Measurements from ENCODE around the gene ERCC6L2. TPM values are rescaled to one million over a fixed set of nuclear protein-coding genes. Genes with fewer than 3 reads are reported as not detected.

Gene ERCC6L2
- total and polyA plus RNA-seq, 2 of the 8 experiments (the other 6 are each of a cell fraction or from before 2014, with no cell fraction given): 9.8 to 50.0 TPM

DNA sequence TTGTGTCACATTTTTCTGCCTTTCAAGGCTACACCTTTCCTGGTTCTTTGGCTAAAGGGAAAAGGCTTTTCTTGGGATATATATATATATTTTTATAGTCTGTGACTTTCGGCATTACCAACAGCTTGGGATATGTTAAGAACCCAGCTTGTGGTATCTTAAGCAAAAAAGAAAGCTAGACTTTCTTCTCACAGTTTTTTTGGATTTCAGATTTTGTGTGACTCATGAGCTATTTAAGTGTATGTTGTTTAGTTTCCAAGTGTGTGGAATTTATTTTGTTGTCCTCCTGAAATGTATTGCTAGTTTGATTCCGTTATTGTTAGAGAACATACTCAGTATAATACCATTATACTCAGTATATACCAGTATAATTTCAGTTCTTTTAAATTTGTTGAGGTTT is 64.8 kb downstream of the ERCC6L2 start:
- no peak overlapping the region for H3K4ac ChIP-seq (replicated peaks; ENCODE audit: insufficient read length, low read depth, low read length)
- no peak overlapping the region for H3K27ac ChIP-seq (ENCODE audit: low read depth, low read length)
- no peaks in the 10 kb centered on the region for H3K23me2 ChIP-seq (ENCODE audit: low read depth, low read length)
- H3K4me1 ChIP-seq (replicated peaks in 1 of 4; ENCODE audit: control insufficient read depth in 3 of 4, insufficient read depth in 4 of 4, low read length in 3 of 4): peaks cover 0 to 2% (median 0%) of the 10 kb centered on the region in 4 experiments; a peak in 2 of 7 replicates
- H2BK15ac ChIP-seq (ENCODE audit: low read length): no peak overlapping the region
- no peak overlapping the region for H2AK5ac ChIP-seq (ENCODE audit: low read depth, low read length)
- H3K79me2 ChIP-seq (ENCODE audit: control insufficient read depth in 1 of 2, insufficient read depth in 2 of 2, low read length in 2 of 2): peaks cover 0 to 9% of the 10 kb centered on the region in 2 experiments; a peak in 1 of 4 replicates
- no peak overlapping the region for H4K8ac ChIP-seq (ENCODE audit: extremely low read depth, insufficient read depth, low read length)
- no peak overlapping the region for H2AFZ ChIP-seq (ENCODE audit: low read length)
- H3K4me3 ChIP-seq (ENCODE audit: extremely low read depth in 1 of 4, insufficient read depth in 2 of 4, low read depth in 3 of 4, low read length in 4 of 4): no peak overlapping the region
- H3K9ac ChIP-seq (replicated peaks in 1 of 4; ENCODE audit: extremely low read depth in 1 of 4, low read depth in 3 of 4, low read length in 3 of 4): no peak overlapping the region
- DNase-seq (ENCODE audit: low read depth in 1 of 2, low spot score in 2 of 2) (no peak), FAIRE-seq (no peak)
- ChIA-PET CTCF (ENCODE audit: partially characterized antibody) (interaction anchor here (0.9 kb wide), 1 partner anchor 65 kb away, joined by 3 read pairs; the partner anchor contains the start of gene ERCC6L2), POLR2A (ENCODE audit: partially characterized antibody) (no interaction called here)
- H3K27me3 ChIP-seq (replicated peaks in 1 of 4; ENCODE audit: control insufficient read depth in 3 of 4, extremely low read depth in 1 of 4, insufficient read depth in 3 of 4, low read length in 3 of 4): no peaks in the 10 kb centered on the region
- peaks cover 4% of the 10 kb centered on the region for H3K79me1 ChIP-seq (ENCODE audit: low read depth, low read length)
- no peak overlapping the region for H4K91ac ChIP-seq (replicated peaks; ENCODE audit: insufficient read length, low read length)
- no peaks in the 10 kb centered on the region for H3K9me3 ChIP-seq (ENCODE audit: insufficient read depth in 2 of 2, low read depth in 1 of 2, low read length in 1 of 2)
- H4K5ac ChIP-seq (ENCODE audit: insufficient read length, low read depth, low read length): no peak overlapping the region
- 94% methylated on average over 2 of the region's 2 CpGs; no CpG with 5 or more reads in 1 of the 2 experiments for WGBS, 2 experiments (ENCODE audit: extremely low coverage in 1 of 2, insufficient coverage in 1 of 2, insufficient read length in 1 of 2, insufficient replicate concordance in 2 of 2, low coverage in 1 of 2, low lambda C conversion rate in 2 of 2, missing lambda C conversion rate in 1 of 2)
- no peak overlapping the region for H3K4me2 ChIP-seq (ENCODE audit: insufficient read depth in 1 of 2, low read depth in 2 of 2, low read length in 2 of 2)
- H4K20me1 ChIP-seq (replicated peaks in 1 of 2; ENCODE audit: control insufficient read depth in 1 of 2, insufficient read depth in 2 of 2, low read length in 2 of 2): no peaks in the 10 kb centered on the region
- no peak overlapping the region for H3K18ac ChIP-seq (ENCODE audit: extremely low read depth, low read length)
- H2BK20ac ChIP-seq (ENCODE audit: low read length): no peak overlapping the region
- H3K23ac ChIP-seq (ENCODE audit: insufficient read length): no peak overlapping the region
- H2BK5ac ChIP-seq (ENCODE audit: low read depth, low read length): no peak overlapping the region
- no peak overlapping the region for H3K14ac ChIP-seq (ENCODE audit: insufficient read length)
- H2BK120ac ChIP-seq (replicated peaks; ENCODE audit: low read depth, low read length): no peak overlapping the region
- no peak overlapping the region for H3K56ac ChIP-seq (replicated peaks; ENCODE audit: insufficient read length, low read depth, low read length)
- H2BK12ac ChIP-seq (ENCODE audit: low read depth, low read length): no peak overlapping the region
- peaks cover 3 to 26% (median 8%) of the 10 kb centered on the region in 4 experiments; a peak in 5 of 8 replicates for H3K36me3 ChIP-seq (ENCODE audit: control insufficient read depth in 2 of 4, insufficient read depth in 4 of 4, low read length in 3 of 4)
- TF ChIP-seq JUND (IDR thresholded peaks at IDR 0.05; ENCODE audit: low read length) (no peak), CBX5 (IDR thresholded peaks at IDR 0.05; ENCODE audit: low read depth, low read length) (no peak), SP4 (IDR thresholded peaks at IDR 0.05; ENCODE audit: low read length) (no peak), KDM4A (IDR thresholded peaks at IDR 0.05; ENCODE audit: low read depth, low read length, severe bottlenecking) (no peak), TAF7 (optimal IDR thresholded peaks at IDR 0.05; ENCODE audit: borderline replicate concordance, low read depth, low read length) (no peak), BACH1 (IDR thresholded peaks at IDR 0.05; ENCODE audit: low read length) (no peak), EZH2 (IDR thresholded peaks at IDR 0.05; ENCODE audit: low read depth, low read length, severe bottlenecking) (no peak), RAD21 (IDR thresholded peaks at IDR 0.05 in 1 of 2, conservative IDR thresholded peaks at IDR 0.05 in 1 of 2; ENCODE audit: low read depth in 2 of 2, low read length in 2 of 2) (no peak)
- TF ChIP-seq, protein P1, sequence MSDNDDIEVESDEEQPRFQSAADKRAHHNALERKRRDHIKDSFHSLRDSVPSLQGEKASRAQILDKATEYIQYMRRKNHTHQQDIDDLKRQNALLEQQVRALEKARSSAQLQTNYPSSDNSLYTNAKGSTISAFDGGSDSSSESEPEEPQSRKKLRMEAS (IDR thresholded peaks at IDR 0.05): no peak
- TF ChIP-seq, protein P2, sequence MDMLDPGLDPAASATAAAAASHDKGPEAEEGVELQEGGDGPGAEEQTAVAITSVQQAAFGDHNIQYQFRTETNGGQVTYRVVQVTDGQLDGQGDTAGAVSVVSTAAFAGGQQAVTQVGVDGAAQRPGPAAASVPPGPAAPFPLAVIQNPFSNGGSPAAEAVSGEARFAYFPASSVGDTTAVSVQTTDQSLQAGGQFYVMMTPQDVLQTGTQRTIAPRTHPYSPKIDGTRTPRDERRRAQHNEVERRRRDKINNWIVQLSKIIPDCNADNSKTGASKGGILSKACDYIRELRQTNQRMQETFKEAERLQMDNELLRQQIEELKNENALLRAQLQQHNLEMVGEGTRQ (IDR thresholded peaks at IDR 0.05; ENCODE audit: low read length): no peak
